HepG2 (cell line): ENCODE results near the gene AKAP9. TPM values are rescaled to one million over a fixed set of nuclear protein-coding genes. Genes with fewer than 3 reads are reported as not detected.

Experiments
- ATAC-seq: fragments of 200-7000 bp; cut with Tn5 transposase; 3 replicates; pipeline ENCODE4 v1.9.1; 2020; ENCODE audit warnings: mild to moderate bottlenecking, moderate library complexity
- BruUV-seq: library from RNA; stranded (reverse); fragments of 400-500 nt; replicated peaks from 2 replicates; lab custom pipeline; 2021; lab: Mats Ljungman, UMichigan
- CTCF ChIA-PET: fragments of 300-600 bp; formaldehyde crosslinking; extraction: SDS; loops from one replicate; lab custom pipeline; 2021; ENCODE audit warnings: low total read pairs, inconsistent platforms, low intra/inter-chr PET ratio; lab: Yijun Ruan, JAX
- POLR2A ChIA-PET: fragments of 350-600 bp; sonication (Branson Sonifier 250); formaldehyde crosslinking; loops from one replicate; lab custom pipeline; 2020; ENCODE audit warnings: antibody characterized with exemption, inconsistent platforms; lab: Yijun Ruan, JAX
- DNase-seq: peaks from one replicate; pipeline ENCODE4 v3.0.0-alpha.2; 2015; ENCODE audit warnings: low spot score
- FAIRE-seq: peaks from 3 replicates; lab custom pipeline; 2011; peaks lifted over from hg19 to GRCh38; lab: Jason Lieb, UNC
- H2AFZ ChIP-seq: one replicate; pipeline ENCODE4 v1.6.1; 2011; ENCODE audit warnings: low read length, inconsistent platforms
- H3K27ac ChIP-seq: fragments of 300-600 bp; 3 replicates; pipeline ENCODE4 v1.8.0; 2011; ENCODE audit warnings: mixed run types, mild to moderate bottlenecking, mixed read lengths, low read length, inconsistent platforms; ENCODE audit not compliant: insufficient read depth; ENCODE audit errors: extremely low read length
- H3K27me3 ChIP-seq, 2 experiments: fragments of 200-600 bp in 1 of 2; 2 replicates in 1 of 2; 3 replicates in 1 of 2; pipeline versions ENCODE4 v1.6.0 to v1.8.0; 2011; ENCODE audit warnings: low read length in 2 of 2, mild to moderate bottlenecking in 2 of 2, moderate library complexity in 2 of 2, inconsistent platforms in 1 of 2; ENCODE audit not compliant: insufficient read depth in 2 of 2, control insufficient read depth in 1 of 2
- H3K36me3 ChIP-seq, 2 experiments: fragments of 200-600 bp in 1 of 2; replicated peaks in 1 of 2; 2 replicates in 1 of 2; 3 replicates in 1 of 2; pipeline versions ENCODE4 v1.5.1 to v1.8.0; 2011; ENCODE audit warnings: low read length in 2 of 2, inconsistent platforms in 1 of 2; ENCODE audit not compliant: insufficient read depth in 2 of 2, control insufficient read depth in 1 of 2
- H3K4me1 ChIP-seq: 2 replicates; pipeline ENCODE4 v1.5.1; 2012; ENCODE audit warnings: low read length, inconsistent platforms; ENCODE audit not compliant: insufficient read depth
- H3K4me2 ChIP-seq: 2 replicates; pipeline ENCODE4 v1.6.0; 2011; ENCODE audit warnings: low read depth, low read length, inconsistent platforms
- H3K4me3 ChIP-seq, 3 experiments: fragments of 200-600 bp in 1 of 3; sonication (generic), shearing (Covaris generic) in 1 of 3; replicated peaks in 1 of 3; 2 replicates each; pipeline ENCODE4 v1.5.1; 2011 to 2016; ENCODE audit warnings: low read length in 3 of 3, inconsistent platforms in 2 of 3, low read depth in 2 of 3, mild to moderate bottlenecking in 2 of 3, control low read depth in 1 of 3, mixed read lengths in 1 of 3; ENCODE audit not compliant: insufficient read depth in 1 of 3
- H3K79me2 ChIP-seq: one replicate; pipeline ENCODE4 v1.6.1; 2011; ENCODE audit warnings: low read length, inconsistent platforms; ENCODE audit not compliant: insufficient read depth
- H3K9ac ChIP-seq: 2 replicates; pipeline ENCODE4 v1.6.0; 2011; ENCODE audit warnings: mild to moderate bottlenecking, low read depth, low read length, inconsistent platforms; ENCODE audit not compliant: insufficient read depth
- H3K9me3 ChIP-seq: 2 replicates; pipeline ENCODE4 v1.5.1; 2012; ENCODE audit warnings: mild to moderate bottlenecking, low read length
- H4K20me1 ChIP-seq: 2 replicates; pipeline ENCODE4 v1.6.0; 2011; ENCODE audit warnings: inconsistent platforms, mild to moderate bottlenecking, low read length, moderate library complexity; ENCODE audit not compliant: insufficient read depth
- ARID4A ChIP-seq: sonication (generic); formaldehyde crosslinking; IDR thresholded peaks from 2 replicates; pipeline ENCODE4 v1.5.0; 2020; ENCODE audit warnings: mild to moderate bottlenecking, missing genetic modification reagents, borderline replicate concordance
- CREM ChIP-seq, 2 experiments: sonication (generic) in 1 of 2; formaldehyde crosslinking in 1 of 2; IDR thresholded peaks; 2 replicates each; pipeline versions ENCODE4 v1.4.0 to v1.6.1; 2016 to 2020; ENCODE audit warnings: antibody characterized with exemption in 1 of 2, mild to moderate bottlenecking in 1 of 2, missing genetic modification reagents in 1 of 2
- HOXA5 ChIP-seq: sonication (generic); formaldehyde crosslinking; IDR thresholded peaks from 2 replicates; pipeline ENCODE4 v1.4.0; 2020; ENCODE audit warnings: missing genetic modification reagents
- IKZF5 ChIP-seq: IDR thresholded peaks from 2 replicates; pipeline ENCODE4 v1.6.1; 2018; ENCODE audit warnings: missing genetic modification reagents, mild to moderate bottlenecking, missing compliant biosample characterization
- SMYD3 ChIP-seq: sonication (generic); formaldehyde crosslinking; IDR thresholded peaks from 2 replicates; pipeline ENCODE4 v1.8.1; 2023; ENCODE audit warnings: mild to moderate bottlenecking, missing genetic modification reagents
- ZNF350 ChIP-seq: sonication (generic); formaldehyde crosslinking; IDR thresholded peaks from 2 replicates; pipeline ENCODE4 v1.4.0; 2020; ENCODE audit warnings: mild to moderate bottlenecking, low read depth, missing genetic modification reagents, borderline replicate concordance
- ZNF629 ChIP-seq: sonication (generic); formaldehyde crosslinking; conservative IDR thresholded peaks from 2 replicates; pipeline ENCODE4 v1.5.0; 2020; ENCODE audit warnings: missing genetic modification reagents
- in situ Hi-C: cut with HindIII; loops from 2 replicates; pipeline ENCODE4 v1.10.0; 2017; ENCODE audit warnings: low pct_unique_long_range_greater_than_20kb; ENCODE audit not compliant: extremely low pct_ligation_motif_present
- intact Hi-C: fragments of 100-400 bp; cut with micrococcal nuclease; formaldehyde crosslinking; loops from one replicate; pipeline ENCODE4 v1.10.0; 2022; ENCODE audit not compliant: unreplicated experiment
- polyA plus RNA-seq, 8 experiments: library from polyadenylated mRNA; depleted of rRNA in 3 of 8; stranded (reverse) in 7 of 8; unstranded in 1 of 8; fragments of >200 nt; fragmentation: Illumina TruSeq in 4 of 8; extraction: Trizol in 4 of 8; gene quantifications; 2 replicates each; pipeline versions ENCODE4 v1.2.1 to v1.2.3, GENCODE V29; 2011 to 2016; ENCODE audit warnings: low read depth in 4 of 8, missing spikeins in 1 of 8, mixed read lengths in 1 of 8; ENCODE audit not compliant: insufficient read depth in 1 of 8
- total RNA-seq, 5 experiments: library from RNA; depleted of rRNA; stranded (reverse); fragments of >200 nt; fragmentation: Illumina TruSeq; extraction: Trizol; gene quantifications; 2 replicates each; pipeline ENCODE4 v1.2.3, GENCODE V29; 2016; ENCODE audit warnings: low read depth in 1 of 5
- TF ChIP-seq, protein P1 (sequence below): sonication (generic); formaldehyde crosslinking; IDR thresholded peaks from 2 replicates; pipeline ENCODE4 v1.9.0; 2021; ENCODE audit warnings: missing genetic modification reagents, mild to moderate bottlenecking, borderline replicate concordance
- TF ChIP-seq, protein P2 (sequence below): sonication (generic); formaldehyde crosslinking; IDR thresholded peaks from 2 replicates; pipeline ENCODE4 v1.5.0; 2020; ENCODE audit warnings: missing genetic modification reagents

Gene AKAP9
- total and polyA plus RNA-seq, 2 of the 13 experiments (the other 11 are each of a cell fraction or from before 2014, with no cell fraction given), result 27.6 to 33.1 TPM

DNA sequence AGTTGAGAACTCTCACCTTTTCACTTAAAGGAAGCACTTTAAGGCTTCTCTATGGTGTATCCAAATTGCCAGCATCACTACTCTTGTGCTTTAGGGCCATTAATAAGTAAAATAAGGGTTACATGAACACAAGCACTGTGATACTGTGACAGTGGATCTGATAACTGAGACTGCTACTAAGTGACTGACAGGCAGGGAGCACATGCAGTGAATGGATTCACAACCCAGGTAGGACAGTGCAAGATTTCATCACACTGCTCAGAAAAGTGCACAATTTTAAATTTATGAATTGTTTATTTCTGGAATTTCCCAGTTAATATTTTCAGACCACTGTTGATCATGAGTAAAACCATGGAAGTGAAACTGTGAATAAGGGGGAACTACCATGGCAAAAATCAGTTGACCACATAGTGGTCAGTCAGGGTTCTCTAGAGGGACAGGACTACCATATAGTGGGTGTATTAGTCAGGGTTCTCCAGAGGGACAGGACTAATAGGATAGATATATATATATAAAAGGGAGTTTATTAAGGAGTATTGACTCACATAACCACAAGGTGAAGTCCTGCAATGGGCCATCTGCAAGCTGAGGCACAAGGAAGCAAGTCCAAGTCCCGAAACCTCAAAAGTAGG lies 214.6 kb downstream of the AKAP9 start (continued):
- TF ChIP-seq, protein P1, sequence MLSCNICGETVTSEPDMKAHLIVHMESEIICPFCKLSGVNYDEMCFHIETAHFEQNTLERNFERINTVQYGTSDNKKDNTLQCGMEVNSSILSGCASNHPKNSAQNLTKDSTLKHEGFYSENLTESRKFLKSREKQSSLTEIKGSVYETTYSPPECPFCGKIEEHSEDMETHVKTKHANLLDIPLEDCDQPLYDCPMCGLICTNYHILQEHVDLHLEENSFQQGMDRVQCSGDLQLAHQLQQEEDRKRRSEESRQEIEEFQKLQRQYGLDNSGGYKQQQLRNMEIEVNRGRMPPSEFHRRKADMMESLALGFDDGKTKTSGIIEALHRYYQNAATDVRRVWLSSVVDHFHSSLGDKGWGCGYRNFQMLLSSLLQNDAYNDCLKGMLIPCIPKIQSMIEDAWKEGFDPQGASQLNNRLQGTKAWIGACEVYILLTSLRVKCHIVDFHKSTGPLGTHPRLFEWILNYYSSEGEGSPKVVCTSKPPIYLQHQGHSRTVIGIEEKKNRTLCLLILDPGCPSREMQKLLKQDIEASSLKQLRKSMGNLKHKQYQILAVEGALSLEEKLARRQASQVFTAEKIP (CRISPR knock-in tag), result no peak
- no peak for TF ChIP-seq HOXA5 (CRISPR knock-in tag)
- TF ChIP-seq ZNF350, result no peak
- no peak for TF ChIP-seq SMYD3 (CRISPR knock-in tag)
- TF ChIP-seq, all 625 proteins: peak for 0

GRCh38 chr7:92156990-92157389 lies 216.3 kb downstream of the AKAP9 start:
- FAIRE-seq (no peak), DNase-seq (no peak), ATAC-seq (no peak)
- Histone ChIP-seq H3K79me2 (no peaks in the 10 kb centered on the region), H3K4me3 (no peak overlapping the region), H3K27me3 (no peaks in the 10 kb centered on the region), H3K9ac (no peak overlapping the region), H4K20me1 (no peaks in the 10 kb centered on the region), H3K27ac (no peak overlapping the region), H2AFZ (no peak overlapping the region), H3K4me2 (no peak overlapping the region), H3K9me3 (no peaks in the 10 kb centered on the region), H3K4me1 (no peaks in the 10 kb centered on the region)
- in situ Hi-C loops, result no loop called here
- POLR2A ChIA-PET, result no interaction called here
- TF ChIP-seq CREM (IDR thresholded peaks at IDR 0.05) (no peak), CREM (CRISPR knock-in tag; IDR thresholded peaks at IDR 0.05) (no peak), ZNF629 (CRISPR knock-in tag) (no peak), IKZF5 (CRISPR knock-in tag) (no peak), ARID4A (CRISPR knock-in tag) (no peak)
- TF ChIP-seq, protein P2, sequence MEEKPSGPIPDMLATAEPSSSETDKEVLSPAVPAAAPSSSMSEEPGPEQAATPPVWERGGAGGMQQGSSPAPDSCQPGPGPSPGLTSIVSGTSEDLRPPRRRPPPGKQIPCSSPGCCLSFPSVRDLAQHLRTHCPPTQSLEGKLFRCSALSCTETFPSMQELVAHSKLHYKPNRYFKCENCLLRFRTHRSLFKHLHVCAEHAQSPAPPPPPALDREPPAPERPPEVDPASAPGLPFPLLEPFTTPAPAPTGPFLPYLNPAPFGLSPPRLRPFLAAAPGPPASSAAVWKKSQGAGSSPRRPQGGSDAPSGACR (CRISPR knock-in tag), result no peak
- TF ChIP-seq, all 625 proteins: peak for 0
- no TSS peak for BruUV-seq
- H3K36me3 ChIP-seq, result no peaks in the 10 kb centered on the region
- intact Hi-C loops, result no loop called here
- CTCF ChIA-PET, result no interaction called here
